AG09309 (cell line): ENCODE data around the gene LRRC47.
"Not testable (repeated sequence)": the region's sequence is repeated elsewhere in the genome, so short reads cannot be mapped to it uniquely, and the experiment has no call there.

Experiments used
- DNase-seq: peaks from one replicate; pipeline ENCODE4 v3.0.0-alpha.2; 2010; ENCODE audit warnings: low read depth
- H3K4me3 ChIP-seq: 2 replicates; pipeline ENCODE4 v1.5.1; 2011; ENCODE audit warnings: mild to moderate bottlenecking, low read depth, low read length, moderate library complexity; ENCODE audit not compliant: control insufficient read depth
- CTCF ChIP-seq: IDR thresholded peaks from 2 replicates; pipeline ENCODE4 v1.5.1; 2011; ENCODE audit warnings: mild to moderate bottlenecking, low read depth, low read length, inconsistent platforms; ENCODE audit not compliant: insufficient read depth, control insufficient read depth; ENCODE audit errors: missing control alignments

The LRRC47 gene

GRCh38 chr1:3817821-3818597 is 21.7 kb upstream of the LRRC47 start:
- H3K4me3 ChIP-seq, result no peak overlapping the region
- no peak for DNase-seq
- TF ChIP-seq CTCF, result no peak

- DNase-seq, result no peak
- no peak for TF ChIP-seq CTCF
- no peak overlapping the region for H3K4me3 ChIP-seq
Measured at GRCh38 chr1:3817138-3817740, 20.9 kb upstream of the LRRC47 start.

- TF ChIP-seq CTCF, result no peak
- DNase-seq, result no peak
- no peak overlapping the region for H3K4me3 ChIP-seq
Measured at GRCh38 chr1:3816331-3817137, 20.2 kb upstream of the LRRC47 start.

- H3K4me3 ChIP-seq, result no peak overlapping the region
- DNase-seq, result no peak
- TF ChIP-seq CTCF, result no peak
Measured at GRCh38 chr1:3814771-3815561, 18.7 kb upstream of the LRRC47 start.

- no peak for TF ChIP-seq CTCF
- DNase-seq, result no peak
- H3K4me3 ChIP-seq, result no peak overlapping the region
Measured at GRCh38 chr1:3814065-3814464, 17.8 kb upstream of the LRRC47 start.

- no peak overlapping the region; the same call in 1 of the 2 replicates for H3K4me3 ChIP-seq
- no peak for DNase-seq
- TF ChIP-seq CTCF, result no peak
Measured at GRCh38 chr1:3811595-3811911, 15.3 kb upstream of the LRRC47 start.

GRCh38 chr1:3810149-3810761 is 14.0 kb upstream of the LRRC47 start:
- not testable (repeated sequence) for DNase-seq, H3K4me3 ChIP-seq
